Thyroid gland (tissue), 4 donors: ENCODE results near the gene STK4. TPM values are rescaled to one million over a fixed set of nuclear protein-coding genes. Genes with fewer than 3 reads are reported as not detected.
"Not testable (repeated sequence)": the region's sequence is repeated elsewhere in the genome, so short reads cannot be mapped to it uniquely, and the experiment has no call there.

ENCODE experiments used
- DNase-seq, 2 donors: peaks; one replicate each; pipeline ENCODE4 v3.0.0-alpha.2; 2019
- H3K27ac ChIP-seq, 3 donors: fragments of 200-600 bp; sonication (generic); 1 replicate in 2 of 3; 2 replicates in 1 of 3; pipeline ENCODE4 v1.5.1; 2016 to 2019; ENCODE audit warnings: mild to moderate bottlenecking in 1 of 3, moderate library complexity in 1 of 3
- H3K27me3 ChIP-seq: fragments of 200-600 bp; sonication (generic); one replicate; pipeline ENCODE4 v1.5.1; 2019
- H3K36me3 ChIP-seq, 2 donors: fragments of 200-600 bp; sonication (generic); one replicate each; pipeline ENCODE4 v1.5.1; 2016 to 2019
- H3K4me1 ChIP-seq, 2 donors: fragments of 200-600 bp; sonication (generic); one replicate each; pipeline ENCODE4 v1.5.1; 2017 to 2019
- H3K4me3 ChIP-seq, 3 donors: fragments of 200-600 bp; sonication (generic); replicated peaks in 1 of 3; 1 replicate in 2 of 3; 2 replicates in 1 of 3; pipeline ENCODE4 v1.5.1; 2016; ENCODE audit warnings: mild to moderate bottlenecking in 1 of 3
- H3K9me3 ChIP-seq: fragments of 200-600 bp; sonication (generic); one replicate; pipeline ENCODE4 v1.5.1; 2017
- POLR2A ChIP-seq, 2 donors: fragments of 450-650 bp; IDR thresholded peaks; one replicate each; pipeline ENCODE4 v1.6.1; 2017; ENCODE audit warnings: antibody characterized with exemption in 2 of 2, mild to moderate bottlenecking in 2 of 2, moderate library complexity in 1 of 2
- WGBS, 2 donors: methylation state at CpG; one replicate each; pipeline ENCODE4 v1.1.5; 2017; 5-methylcytosine and 5-hydroxymethylcytosine counted together
- intact Hi-C: fragments of 100-400 bp; cut with DNase I; formaldehyde crosslinking; loops from one replicate; pipeline ENCODE4 v1.15.1; 2023
- total RNA-seq, 4 donors: library from RNA; depleted of rRNA; stranded (reverse); fragments of >200 nt; gene quantifications; one replicate each; pipeline ENCODE4 v1.2.3, GENCODE V29; 2016
- TF ChIP-seq, protein P1 (sequence below), 6 experiments: fragments of 200-600 bp in 3 of 6; fragments of 450-650 bp in 3 of 6; sonication (generic) in 3 of 6; IDR thresholded peaks; one replicate each; pipeline ENCODE4 v1.5.1; 2016 to 2019; ENCODE audit warnings: antibody characterized with exemption in 6 of 6, mild to moderate bottlenecking in 2 of 6, inconsistent platforms in 1 of 6, moderate library complexity in 1 of 6

Gene STK4
- total RNA-seq, 4 donors from 2014 or later = 18.8 to 37.2 (median 29.2) TPM

DNA sequence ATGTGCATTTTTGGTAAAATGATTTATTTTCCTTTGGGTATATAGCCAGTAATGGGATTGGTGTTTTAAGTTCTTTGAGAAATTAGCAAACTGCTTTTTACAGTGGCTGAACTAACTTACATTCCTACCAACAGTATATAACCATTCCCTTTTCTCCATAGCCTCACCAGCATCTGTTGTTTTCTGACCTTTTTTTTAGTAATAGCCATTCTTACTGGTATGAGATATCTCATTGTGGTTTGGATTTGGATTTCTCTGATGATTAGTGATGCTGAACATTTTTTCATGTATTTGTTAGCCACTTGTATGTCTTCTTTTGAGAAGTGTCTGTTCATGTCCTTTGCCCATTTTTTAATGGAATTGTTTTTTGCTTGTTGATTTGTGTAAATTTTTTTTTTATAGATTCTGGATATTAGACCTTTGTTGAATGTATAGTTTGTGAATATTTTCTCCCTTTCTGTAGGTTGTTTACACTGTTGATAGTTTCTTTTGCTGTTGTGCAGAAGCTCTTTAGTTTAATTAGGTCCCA lies 42.3 kb downstream of the STK4 start:
- Histone ChIP-seq H3K9me3 (no peaks in the 10 kb centered on the region), H3K27ac (no peak overlapping the region), H3K36me3 (peaks cover 8 to 10% of the 10 kb centered on the region in 2 donors), H3K27me3 (no peaks in the 10 kb centered on the region), H3K4me1 (no peaks in the 10 kb centered on the region), H3K4me3 (no peak overlapping the region)
- intact Hi-C loops = no loop called here
- no peak for TF ChIP-seq POLR2A (IDR thresholded peaks at IDR 0.05)
- TF ChIP-seq, protein P1, sequence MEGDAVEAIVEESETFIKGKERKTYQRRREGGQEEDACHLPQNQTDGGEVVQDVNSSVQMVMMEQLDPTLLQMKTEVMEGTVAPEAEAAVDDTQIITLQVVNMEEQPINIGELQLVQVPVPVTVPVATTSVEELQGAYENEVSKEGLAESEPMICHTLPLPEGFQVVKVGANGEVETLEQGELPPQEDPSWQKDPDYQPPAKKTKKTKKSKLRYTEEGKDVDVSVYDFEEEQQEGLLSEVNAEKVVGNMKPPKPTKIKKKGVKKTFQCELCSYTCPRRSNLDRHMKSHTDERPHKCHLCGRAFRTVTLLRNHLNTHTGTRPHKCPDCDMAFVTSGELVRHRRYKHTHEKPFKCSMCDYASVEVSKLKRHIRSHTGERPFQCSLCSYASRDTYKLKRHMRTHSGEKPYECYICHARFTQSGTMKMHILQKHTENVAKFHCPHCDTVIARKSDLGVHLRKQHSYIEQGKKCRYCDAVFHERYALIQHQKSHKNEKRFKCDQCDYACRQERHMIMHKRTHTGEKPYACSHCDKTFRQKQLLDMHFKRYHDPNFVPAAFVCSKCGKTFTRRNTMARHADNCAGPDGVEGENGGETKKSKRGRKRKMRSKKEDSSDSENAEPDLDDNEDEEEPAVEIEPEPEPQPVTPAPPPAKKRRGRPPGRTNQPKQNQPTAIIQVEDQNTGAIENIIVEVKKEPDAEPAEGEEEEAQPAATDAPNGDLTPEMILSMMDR (IDR thresholded peaks at IDR 0.05) = no peak
- DNase-seq = no peak

DNA sequence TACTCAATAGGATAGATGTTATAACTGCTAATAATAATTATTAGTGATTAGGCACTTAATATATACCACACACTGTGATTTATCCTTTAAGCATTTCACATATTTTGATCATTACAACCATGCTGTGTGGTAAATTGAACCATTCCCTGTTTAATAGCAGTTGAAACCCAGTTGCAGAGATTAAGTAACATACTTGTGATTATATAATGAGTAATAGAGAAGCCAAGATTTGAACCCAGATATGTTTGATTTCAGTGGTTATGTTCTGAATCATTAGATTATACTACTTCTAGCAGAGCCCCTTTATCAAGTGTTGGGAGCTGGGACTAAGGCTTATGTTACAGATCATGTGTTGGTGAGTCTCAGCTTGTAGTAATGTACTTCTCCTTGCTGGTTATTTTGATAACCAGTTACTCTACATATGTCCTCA lies 44.1 kb downstream of the STK4 start:
- Histone ChIP-seq H3K27ac (no peak overlapping the region), H3K9me3 (no peaks in the 10 kb centered on the region), H3K4me3 (no peak overlapping the region), H3K36me3 (peaks cover 8 to 10% of the 10 kb centered on the region in 2 donors), H3K27me3 (no peaks in the 10 kb centered on the region), H3K4me1 (no peaks in the 10 kb centered on the region)
- intact Hi-C loops = loop anchor here (10.0 kb wide), 1 partner anchor 84 kb away; no protein-coding TSS in a partner anchor
- DNase-seq = no peak
- no peak for TF ChIP-seq POLR2A (IDR thresholded peaks at IDR 0.05)
- TF ChIP-seq, protein P1 (IDR thresholded peaks at IDR 0.05) = no peak

DNA sequence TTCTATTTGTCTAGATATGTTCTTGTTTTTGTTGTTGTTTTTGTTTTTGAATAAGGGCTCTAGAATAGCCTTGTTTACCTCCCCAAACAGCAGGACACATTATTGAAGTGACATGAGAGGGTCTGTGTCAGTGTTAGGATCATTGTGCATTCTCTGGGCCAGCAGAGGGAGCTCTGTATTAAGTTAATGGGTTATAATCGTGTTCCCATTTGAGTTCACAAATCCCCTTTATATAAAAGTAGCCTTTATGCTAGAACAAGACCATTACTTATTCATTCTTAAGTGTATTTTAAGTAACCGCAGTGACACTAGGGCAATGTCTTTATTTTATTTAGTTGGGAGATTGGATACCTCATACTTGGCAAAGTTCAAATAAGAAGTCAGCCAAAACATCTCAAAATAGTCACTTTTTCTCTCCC lies 44.8 kb downstream of the STK4 start:
- Histone ChIP-seq H3K4me1 (no peaks in the 10 kb centered on the region), H3K27me3 (no peaks in the 10 kb centered on the region), H3K36me3 (peaks cover 8 to 10% of the 10 kb centered on the region in 2 donors), H3K9me3 (no peaks in the 10 kb centered on the region), H3K27ac (no peak overlapping the region), H3K4me3 (no peak overlapping the region)
- DNase-seq = peak; percentile 38 to 50
- 16 to 24% methylated on average over 2 of the region's 2 CpGs for whole genome bisulfite sequencing, 2 donors
- TF ChIP-seq, protein P1 (IDR thresholded peaks at IDR 0.05) = peak in 5 of 6 experiments; percentile 29 to 62 (median 57)
- no peak for TF ChIP-seq POLR2A (IDR thresholded peaks at IDR 0.05)
- intact Hi-C loops = loop anchor here (10.0 kb wide), 1 partner anchor 84 kb away; no protein-coding TSS in a partner anchor

DNA sequence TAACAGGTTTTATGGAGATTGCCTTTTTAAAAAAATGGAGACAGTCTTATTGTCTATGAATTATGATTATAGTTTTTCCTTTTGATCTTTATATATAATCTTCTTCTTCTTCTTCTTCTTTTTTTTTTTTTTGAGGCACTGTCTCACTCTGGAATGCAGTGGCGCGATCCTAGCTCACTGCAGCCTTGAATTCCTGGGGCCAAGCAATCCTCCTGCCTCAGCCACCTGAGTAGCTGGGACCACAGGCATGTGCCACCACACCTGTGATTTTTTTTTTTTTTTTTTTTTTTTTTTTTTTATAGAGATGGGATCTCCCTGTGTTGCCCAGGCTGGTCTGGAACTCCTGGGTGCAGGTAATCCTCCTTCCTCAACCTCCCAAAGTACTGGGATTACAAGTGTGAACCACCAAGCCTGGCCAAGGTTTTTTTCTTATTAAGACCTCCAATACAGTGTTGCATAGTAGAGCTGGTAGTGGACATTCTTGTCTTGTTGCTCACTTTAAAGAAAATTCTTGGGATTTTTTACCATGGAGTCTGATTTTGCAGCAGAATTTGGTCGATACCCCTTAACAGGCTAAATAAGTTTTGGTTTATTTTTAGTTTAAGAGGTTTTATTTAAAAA lies 46.5 kb downstream of the STK4 start:
- Histone ChIP-seq H3K4me1 (no peaks in the 10 kb centered on the region), H3K27me3 (no peaks in the 10 kb centered on the region), H3K36me3 (peaks cover 0 to 7% of the 10 kb centered on the region in 2 donors), H3K4me3 (no peak overlapping the region), H3K27ac (no peak overlapping the region), H3K9me3 (no peaks in the 10 kb centered on the region)
- TF ChIP-seq POLR2A (IDR thresholded peaks at IDR 0.05) = no peak
- TF ChIP-seq, protein P1 (IDR thresholded peaks at IDR 0.05) = no peak
- intact Hi-C loops = loop anchor here (10.0 kb wide), 1 partner anchor 82 kb away; no protein-coding TSS in a partner anchor
- no peak for DNase-seq
- WGBS, 2 donors = 96% methylated on average over 3 of the region's 3 CpGs

DNA sequence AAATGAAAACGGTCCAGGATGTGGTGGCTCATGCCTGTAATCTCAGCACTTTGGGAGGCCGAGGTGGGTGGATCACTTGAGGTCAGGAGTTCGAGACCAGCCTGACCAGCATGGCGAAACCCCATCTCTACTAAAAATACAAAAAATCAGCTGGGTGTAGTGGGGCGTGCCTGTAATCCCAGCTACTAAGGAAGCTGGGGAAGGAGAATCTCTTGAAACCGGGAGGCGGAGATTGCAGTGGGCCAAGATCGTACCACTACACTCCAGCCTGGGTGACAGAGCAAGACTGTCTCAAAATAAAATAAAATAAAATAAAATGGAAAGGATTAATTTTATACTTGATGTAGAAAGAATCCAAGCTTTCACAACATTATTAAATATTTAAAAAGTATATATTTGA lies 47.8 kb downstream of the STK4 start:
- DNase-seq, H3K36me3 ChIP-seq, H3K27me3 ChIP-seq, H3K4me3 ChIP-seq, H3K27ac ChIP-seq, H3K4me1 ChIP-seq, H3K9me3 ChIP-seq: not testable (repeated sequence)
- 85 to 89% methylated on average over 8 of the region's 8 CpGs for WGBS, 2 donors
- intact Hi-C loops = loop anchor here (10.0 kb wide), 1 partner anchor 81 kb away; no protein-coding TSS in a partner anchor
